HG03558 (cell line): ENCODE measurements around the gene LTC4S.

Experiments used
- ATAC-seq: cut with Tn5 transposase; IDR thresholded peaks from one replicate; pipeline ENCODE4 v1.9.1; 2021; ENCODE audit warnings: moderate number of reproducible peaks; ENCODE audit not compliant: unreplicated experiment; ENCODE audit errors: extremely low read depth

Gene LTC4S

DNA sequence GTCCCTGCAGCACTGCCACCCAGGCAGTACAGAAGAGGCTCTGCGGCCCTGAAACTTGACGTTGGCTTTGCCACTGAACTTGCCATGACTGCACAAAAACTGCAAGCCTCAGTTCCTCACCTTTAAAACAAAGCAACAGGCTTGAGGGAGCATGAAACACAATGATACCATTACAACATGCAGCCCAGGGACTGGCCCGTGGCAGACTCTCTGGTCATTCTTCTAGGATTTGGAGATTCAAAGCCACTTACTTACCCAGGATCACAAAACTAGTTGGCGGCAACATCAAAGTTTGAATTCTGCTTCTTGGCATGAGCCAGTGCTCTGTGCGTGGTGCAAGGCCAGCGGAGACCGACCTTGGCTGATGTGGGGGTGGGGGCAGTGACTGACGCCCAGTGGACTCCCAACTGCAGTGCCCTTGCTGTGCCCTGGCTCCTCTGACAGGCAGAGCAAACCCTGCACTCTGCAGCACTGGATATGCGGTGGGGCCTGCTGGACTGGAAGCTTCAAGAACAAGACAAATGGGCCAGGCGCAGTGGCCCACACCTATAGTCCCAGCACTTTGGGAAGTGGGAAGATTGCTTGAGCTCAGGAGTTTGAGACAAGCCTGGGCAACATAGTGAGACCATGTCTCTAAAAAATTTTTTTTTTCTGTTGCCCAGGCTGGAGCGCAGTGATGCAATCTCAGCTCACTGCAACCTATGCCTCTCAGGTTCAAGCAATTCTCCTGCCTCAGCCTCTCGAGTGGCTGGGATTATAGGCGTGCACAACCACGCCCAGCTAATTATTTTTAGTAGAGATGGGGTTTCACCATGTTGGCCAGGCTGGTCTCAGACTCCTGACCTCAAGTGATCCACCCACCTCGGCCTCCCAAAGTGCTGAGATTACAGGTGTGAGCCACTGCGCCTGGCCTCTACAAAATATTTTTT, 45.8 kb downstream of the LTC4S start:
- ATAC-seq: no peak

DNA sequence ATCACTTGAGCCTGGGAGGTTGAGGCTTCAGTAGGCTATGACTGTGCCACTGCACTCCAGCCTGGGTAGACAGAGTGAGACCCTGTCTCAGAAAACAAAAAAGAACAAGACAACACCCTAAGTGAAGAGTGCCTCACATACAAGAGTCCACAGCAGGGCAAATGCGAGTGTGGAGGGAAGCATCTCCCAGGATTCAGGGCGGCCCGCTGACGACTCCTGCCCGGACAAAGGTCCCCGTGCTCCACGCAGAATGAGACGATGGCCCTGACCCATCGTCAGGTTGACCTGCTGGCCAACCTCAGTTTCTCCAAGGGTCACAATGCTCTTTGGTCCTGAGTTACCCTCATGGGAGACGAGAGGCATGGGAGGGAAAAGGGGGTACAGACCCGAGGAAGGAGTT, 46.5 kb downstream of the LTC4S start:
- no peak for ATAC-seq

DNA sequence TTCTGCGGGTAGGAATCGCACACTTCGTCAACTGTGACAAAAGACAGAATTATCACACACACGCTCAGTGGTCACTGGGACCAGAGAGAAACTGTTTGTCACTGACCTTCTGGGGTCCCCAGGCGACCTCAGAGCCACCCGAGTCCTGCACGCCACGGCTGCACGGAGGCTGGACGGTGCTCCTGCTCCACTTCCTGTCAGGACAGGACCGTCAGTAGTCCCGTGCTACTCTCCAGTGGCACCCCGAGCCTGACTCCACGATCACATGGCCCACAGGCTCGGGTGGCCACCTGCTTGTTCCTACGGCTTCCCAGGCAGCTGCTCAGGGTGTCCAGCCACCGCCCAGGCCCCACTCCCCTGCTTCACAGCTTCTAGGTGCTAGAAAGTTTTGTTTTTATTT, 47.0 kb downstream of the LTC4S start:
- no peak for ATAC-seq

DNA sequence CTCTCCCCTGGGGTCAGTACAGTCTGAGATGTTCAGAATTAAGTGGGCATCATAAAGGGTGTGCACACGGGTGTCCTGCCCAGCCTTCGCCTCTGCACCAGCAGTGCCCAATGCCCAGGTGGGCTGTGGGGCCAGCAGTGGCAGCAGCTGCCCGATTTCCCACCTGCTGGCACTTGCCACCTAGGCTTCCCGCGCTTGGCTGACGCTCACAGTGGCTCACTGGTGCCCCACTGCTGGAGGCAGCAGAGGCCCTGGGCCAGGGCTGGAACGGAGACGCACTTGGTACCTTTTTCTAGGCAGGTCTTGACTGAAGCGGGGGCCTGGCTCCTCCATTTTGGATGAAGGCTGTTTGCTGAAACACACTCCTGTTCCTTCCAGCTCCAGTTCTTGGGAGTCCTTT, 47.8 kb downstream of the LTC4S start:
- no peak for ATAC-seq
